AG04450 (cell line): ENCODE measurements around the gene RGS19. TPM values are rescaled to one million over a fixed set of nuclear protein-coding genes. Genes with fewer than 3 reads are reported as not detected.
A peak's percentile ranks its signal among the peaks of the same experiment; 100 is the strongest.

Experiments used
- CTCF ChIA-PET: fragments of 300-600, 350-600 bp; formaldehyde crosslinking; extraction: SDS; loops from one replicate; lab custom pipeline; 2022; ENCODE audit warnings: antibody characterized with exemption, inconsistent platforms; lab: Charles Lee
- POLR2A ChIA-PET: fragments of 350-600 bp; formaldehyde crosslinking; extraction: SDS; loops from one replicate; lab custom pipeline; 2021; ENCODE audit warnings: antibody characterized with exemption, inconsistent platforms; lab: Yijun Ruan, JAX
- DNase-seq: peaks from one replicate; pipeline ENCODE4 v3.0.0-alpha.2; 2011; ENCODE audit warnings: low read depth, low spot score
- H3K27ac ChIP-seq: one replicate; pipeline ENCODE4 v1.5.1; 2012; ENCODE audit warnings: low read depth, low read length, control low read depth
- H3K27me3 ChIP-seq: one replicate; pipeline ENCODE4 v1.6.0; 2012; ENCODE audit warnings: low read length; ENCODE audit not compliant: control insufficient read depth, insufficient read depth
- H3K4me3 ChIP-seq: 2 replicates; pipeline ENCODE4 v1.5.1; 2011; ENCODE audit warnings: mild to moderate bottlenecking, low read depth, low read length, control low read depth
- H3K9me3 ChIP-seq: 2 replicates; pipeline ENCODE4 v1.5.1; 2012; ENCODE audit warnings: low read length; ENCODE audit not compliant: control insufficient read depth, insufficient read depth
- CTCF ChIP-seq: IDR thresholded peaks from 2 replicates; pipeline ENCODE4 v1.5.1; 2011; ENCODE audit warnings: low read depth, low read length, control low read depth, inconsistent platforms
- polyA plus RNA-seq: library from polyadenylated mRNA; depleted of rRNA; stranded (reverse); fragments of >200 nt; gene quantifications from 2 replicates; pipeline ENCODE4 v1.2.3, GENCODE V29; 2011

Gene RGS19
- polyA plus RNA-seq, 1 experiment, result 7.5 TPM

DNA sequence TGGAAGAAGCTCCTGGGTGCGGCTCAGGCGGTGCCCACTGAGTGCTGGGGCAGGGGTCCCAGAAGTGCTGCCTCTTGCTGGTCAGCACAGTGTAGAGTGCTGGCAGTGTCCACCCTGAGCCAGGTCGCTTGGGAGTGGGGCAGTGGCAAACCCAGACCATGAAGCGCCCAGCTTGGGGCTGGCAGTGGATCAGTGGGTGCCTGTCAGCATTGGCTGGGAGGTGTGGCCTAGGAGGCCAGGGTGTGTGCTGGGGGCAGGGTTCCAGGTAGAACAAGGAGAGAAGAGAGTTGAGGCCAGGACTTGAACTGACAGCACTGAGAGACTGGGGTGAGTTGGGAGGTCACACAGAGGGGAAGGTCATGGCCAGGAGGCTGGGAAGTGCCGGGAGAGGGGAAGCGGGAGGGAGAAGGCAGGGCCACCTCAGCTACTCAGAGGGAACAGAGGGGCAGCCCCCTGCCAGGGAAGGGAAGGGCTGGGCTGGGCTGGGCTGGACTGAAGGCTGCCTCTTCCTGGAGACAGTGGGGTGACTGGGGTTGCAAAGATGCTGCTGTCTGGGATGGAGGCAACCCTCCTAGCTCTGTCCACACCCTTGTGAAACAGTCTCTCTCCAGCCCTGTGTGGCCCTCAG lies 12.2 kb downstream of the RGS19 start:
- DNase-seq, result no peak
- Histone ChIP-seq H3K9me3 (no peaks in the 10 kb centered on the region; the same call in 1 of the 2 replicates), H3K27ac (no peak overlapping the region), H3K4me3 (no peak overlapping the region), H3K27me3 (no peaks in the 10 kb centered on the region)
- TF ChIP-seq CTCF, result no peak
- ChIA-PET POLR2A (no interaction called here), CTCF (interaction anchor here (0.6 to 1.3 kb wide), 2 partner anchors 10 to 12 kb away, joined by 3 read pairs; no protein-coding TSS in a partner anchor)

DNA sequence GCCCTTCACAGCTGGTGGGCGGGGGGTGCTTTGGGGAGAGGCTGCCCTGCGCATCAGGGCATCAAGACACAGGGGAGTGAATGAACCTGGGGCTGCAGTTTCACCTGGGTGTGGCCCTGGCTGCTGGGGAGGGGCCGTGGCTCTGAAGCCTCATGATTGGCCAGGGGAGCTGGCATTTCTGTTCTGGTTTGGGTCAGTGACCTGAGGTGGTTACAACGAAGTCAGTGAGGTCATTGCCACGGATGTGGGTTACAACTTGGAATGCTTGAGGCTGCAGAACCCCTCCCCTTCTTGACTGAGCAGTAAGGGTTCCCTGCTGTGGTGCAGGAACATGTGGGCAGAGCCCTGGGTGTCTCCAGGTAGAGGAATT lies 13.4 kb downstream of the RGS19 start:
- H3K4me3 ChIP-seq, result no peak overlapping the region
- H3K27me3 ChIP-seq, result no peaks in the 10 kb centered on the region
- no peak for TF ChIP-seq CTCF
- CTCF ChIA-PET, result interaction anchor here (1.3 kb wide), 1 partner anchor 9 kb away, joined by 3 read pairs; no protein-coding TSS in a partner anchor
- H3K9me3 ChIP-seq, result no peaks in the 10 kb centered on the region; the same call in 1 of the 2 replicates
- H3K27ac ChIP-seq, result no peak overlapping the region
- no peak for DNase-seq
- POLR2A ChIA-PET, result no interaction called here

- Histone ChIP-seq H3K4me3 (no peak overlapping the region), H3K27ac (no peak overlapping the region), H3K27me3 (no peaks in the 10 kb centered on the region), H3K9me3 (no peaks in the 10 kb centered on the region; the same call in 1 of the 2 replicates)
- ChIA-PET POLR2A (no interaction called here), CTCF (no interaction called here)
- no peak for DNase-seq
- TF ChIP-seq CTCF, result no peak
Observed at GRCh38 chr20:64065062-64065973, 14.0 kb downstream of the RGS19 start.

DNA sequence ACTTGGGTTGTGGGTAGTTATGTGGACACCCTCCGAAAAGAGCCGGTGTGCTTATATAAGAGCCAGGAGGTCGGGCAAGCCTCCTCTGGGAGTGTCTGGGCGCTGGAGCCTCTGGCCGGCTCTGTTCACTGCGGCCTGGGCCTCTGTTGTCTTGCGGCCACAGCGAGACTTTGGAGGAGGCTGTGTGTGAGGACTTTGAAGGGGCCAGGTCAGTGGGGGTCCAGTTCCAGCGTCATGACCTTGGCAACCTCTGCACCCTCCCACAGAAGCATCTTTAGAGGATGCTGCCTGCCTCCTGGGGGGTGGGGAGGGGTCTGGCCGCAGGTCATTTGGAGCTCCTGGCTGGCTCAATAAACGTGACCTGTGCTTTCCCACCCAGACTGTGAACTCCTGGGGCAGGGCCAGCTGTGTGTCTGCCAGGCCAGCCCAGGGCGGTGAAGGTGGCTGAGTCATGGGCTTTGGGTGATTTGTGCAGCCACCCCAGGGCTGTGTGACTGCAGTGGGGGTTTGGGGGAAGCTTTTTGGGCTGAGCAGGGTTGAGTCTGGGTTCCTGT lies 15.1 kb downstream of the RGS19 start:
- Histone ChIP-seq H3K9me3 (no peaks in the 10 kb centered on the region; the same call in 1 of the 2 replicates), H3K27me3 (no peaks in the 10 kb centered on the region), H3K4me3 (peak overlapping the region; percentile 88), H3K27ac (peak overlapping the region; percentile 21)
- CTCF ChIA-PET, result interaction anchor here (1.1 kb wide), 1 partner anchor 56 kb away, joined by 4 read pairs; no protein-coding TSS in a partner anchor
- no peak for TF ChIP-seq CTCF
- no peak for DNase-seq
- POLR2A ChIA-PET, result no interaction called here
